SU-DHL-6 (cell line): ENCODE results near the gene KAT6B.
"Not testable (repeated sequence)": the region's sequence is repeated elsewhere in the genome, so short reads cannot be mapped to it uniquely, and the experiment has no call there.

ENCODE experiments used
- EZH2phosphoT487 ChIP-seq: fragments of 200-600 bp; sonication (generic), shearing (Covaris generic); conservative IDR thresholded peaks from 2 replicates; pipeline ENCODE4 v1.6.1; 2018; ENCODE audit warnings: mild to moderate bottlenecking, antibody characterized with exemption, low read length, moderate library complexity, mixed read lengths
- TF ChIP-seq, protein P1 (sequence below): fragments of 200-600 bp; sonication (generic); IDR thresholded peaks from one replicate; pipeline ENCODE4 v1.5.1; 2017; ENCODE audit warnings: antibody characterized with exemption, mild to moderate bottlenecking, low read length, moderate library complexity; ENCODE audit not compliant: insufficient read depth, poor library complexity, severe bottlenecking

GRCh38 chr10:74793240-74793639, 33.2 kb upstream of the KAT6B start:
- TF ChIP-seq, protein P1, sequence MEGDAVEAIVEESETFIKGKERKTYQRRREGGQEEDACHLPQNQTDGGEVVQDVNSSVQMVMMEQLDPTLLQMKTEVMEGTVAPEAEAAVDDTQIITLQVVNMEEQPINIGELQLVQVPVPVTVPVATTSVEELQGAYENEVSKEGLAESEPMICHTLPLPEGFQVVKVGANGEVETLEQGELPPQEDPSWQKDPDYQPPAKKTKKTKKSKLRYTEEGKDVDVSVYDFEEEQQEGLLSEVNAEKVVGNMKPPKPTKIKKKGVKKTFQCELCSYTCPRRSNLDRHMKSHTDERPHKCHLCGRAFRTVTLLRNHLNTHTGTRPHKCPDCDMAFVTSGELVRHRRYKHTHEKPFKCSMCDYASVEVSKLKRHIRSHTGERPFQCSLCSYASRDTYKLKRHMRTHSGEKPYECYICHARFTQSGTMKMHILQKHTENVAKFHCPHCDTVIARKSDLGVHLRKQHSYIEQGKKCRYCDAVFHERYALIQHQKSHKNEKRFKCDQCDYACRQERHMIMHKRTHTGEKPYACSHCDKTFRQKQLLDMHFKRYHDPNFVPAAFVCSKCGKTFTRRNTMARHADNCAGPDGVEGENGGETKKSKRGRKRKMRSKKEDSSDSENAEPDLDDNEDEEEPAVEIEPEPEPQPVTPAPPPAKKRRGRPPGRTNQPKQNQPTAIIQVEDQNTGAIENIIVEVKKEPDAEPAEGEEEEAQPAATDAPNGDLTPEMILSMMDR, result not testable (repeated sequence)
- TF ChIP-seq EZH2phosphoT487, result not testable (repeated sequence)
